Right atrium auricular region (tissue), 2 donors: Measurements from ENCODE around the gene RHBDD2. TPM values are rescaled to one million over a fixed set of nuclear protein-coding genes. Genes with fewer than 3 reads are reported as not detected.

Experiments used
- DNase-seq: peaks from one replicate; pipeline ENCODE4 v3.0.0-alpha.2; 2019; ENCODE audit warnings: low spot score
- H3K27ac ChIP-seq, 2 donors: fragments of 200-600 bp; sonication (generic); 1 replicate in 1 of 2; 2 replicates in 1 of 2; pipeline ENCODE4 v1.5.1; 2016 to 2019
- H3K27me3 ChIP-seq, 2 donors: fragments of 200-600 bp; sonication (generic); one replicate each; pipeline versions ENCODE4 v1.5.1 to v1.6.0; 2017 to 2019
- H3K36me3 ChIP-seq: fragments of 200-600 bp; sonication (generic); one replicate; pipeline ENCODE4 v1.5.1; 2016
- H3K4me1 ChIP-seq, 2 donors: fragments of 200-600 bp; sonication (generic); one replicate each; pipeline versions ENCODE4 v1.5.1 to v1.6.0; 2017 to 2019
- H3K4me3 ChIP-seq, 2 donors: fragments of 200-600 bp; sonication (generic); 1 replicate in 1 of 2; 2 replicates in 1 of 2; pipeline ENCODE4 v1.5.1; 2017 to 2019; ENCODE audit warnings: mild to moderate bottlenecking in 1 of 2, moderate library complexity in 1 of 2
- H3K9me3 ChIP-seq, 2 donors: fragments of 200-600 bp; sonication (generic); one replicate each; pipeline ENCODE4 v1.5.1; 2019
- CTCF ChIP-seq, 2 donors: fragments of 200-600 bp; sonication (generic); IDR thresholded peaks; one replicate each; pipeline ENCODE4 v1.5.1; 2019; ENCODE audit warnings: antibody characterized with exemption in 2 of 2
- microRNA-seq, 2 donors: library from miRNA; unstranded; fragments of <30 nt; microRNA quantifications; one replicate each; pipeline ENCODE4, GENCODE V29; 2016 to 2017; ENCODE audit warnings: borderline number of aligned reads in 2 of 2, borderline replicate concordance in 1 of 2
- total RNA-seq, 2 donors: library from RNA; depleted of rRNA; stranded (reverse); fragments of >200 nt; gene quantifications; one replicate each; pipeline ENCODE4 v1.1.0, GENCODE V29; 2016

RHBDD2 gene
- total RNA-seq, 2 donors from 2014 or later, result 43.5 to 60.0 TPM

GRCh38 chr7:75925717-75926435 is 47.0 kb downstream of the RHBDD2 start:
- peaks cover 7% of the 10 kb centered on the region for H3K36me3 ChIP-seq
- peaks cover 0 to 32% of the 10 kb centered on the region in 2 donors for H3K4me1 ChIP-seq
- no peaks in the 10 kb centered on the region for H3K27me3 ChIP-seq
- no peak for TF ChIP-seq CTCF (IDR thresholded peaks at IDR 0.05)
- no peak for DNase-seq
- no peaks in the 10 kb centered on the region for H3K9me3 ChIP-seq
- no peak overlapping the region for H3K4me3 ChIP-seq
- H3K27ac ChIP-seq, result peak overlapping the region; percentile 29 to 67

GRCh38 chr7:75928568-75928914 is 49.7 kb downstream of the RHBDD2 start:
- Histone ChIP-seq H3K4me3 (no peak overlapping the region), H3K4me1 (peaks cover 0 to 16% of the 10 kb centered on the region in 2 donors), H3K36me3 (peaks cover 7% of the 10 kb centered on the region), H3K27me3 (no peaks in the 10 kb centered on the region), H3K27ac (no peak overlapping the region), H3K9me3 (no peaks in the 10 kb centered on the region)
- no peak for TF ChIP-seq CTCF (IDR thresholded peaks at IDR 0.05)
- DNase-seq, result no peak

DNA sequence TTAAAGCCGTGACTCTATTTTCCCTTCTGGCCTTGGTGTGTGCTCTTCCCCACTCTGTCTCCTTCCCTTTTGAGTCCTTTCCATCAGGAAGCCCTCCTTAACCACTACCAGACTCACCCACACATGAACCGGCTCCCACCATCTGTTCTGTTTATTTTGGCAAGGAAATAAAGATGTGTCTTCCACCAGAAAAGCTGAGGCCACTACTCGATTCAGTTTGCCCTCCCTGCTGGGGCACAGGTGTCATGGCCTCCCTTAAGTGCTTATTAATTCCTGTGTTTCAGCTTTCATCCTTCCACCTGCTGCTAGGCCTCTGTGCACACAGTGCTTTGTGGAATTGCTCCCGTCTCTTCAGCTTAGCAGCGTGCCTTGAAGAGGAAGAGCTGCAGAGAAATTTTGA is 52.8 kb downstream of the RHBDD2 start:
- TF ChIP-seq CTCF (IDR thresholded peaks at IDR 0.05), result no peak
- H3K27ac ChIP-seq, result no peak overlapping the region

DNA sequence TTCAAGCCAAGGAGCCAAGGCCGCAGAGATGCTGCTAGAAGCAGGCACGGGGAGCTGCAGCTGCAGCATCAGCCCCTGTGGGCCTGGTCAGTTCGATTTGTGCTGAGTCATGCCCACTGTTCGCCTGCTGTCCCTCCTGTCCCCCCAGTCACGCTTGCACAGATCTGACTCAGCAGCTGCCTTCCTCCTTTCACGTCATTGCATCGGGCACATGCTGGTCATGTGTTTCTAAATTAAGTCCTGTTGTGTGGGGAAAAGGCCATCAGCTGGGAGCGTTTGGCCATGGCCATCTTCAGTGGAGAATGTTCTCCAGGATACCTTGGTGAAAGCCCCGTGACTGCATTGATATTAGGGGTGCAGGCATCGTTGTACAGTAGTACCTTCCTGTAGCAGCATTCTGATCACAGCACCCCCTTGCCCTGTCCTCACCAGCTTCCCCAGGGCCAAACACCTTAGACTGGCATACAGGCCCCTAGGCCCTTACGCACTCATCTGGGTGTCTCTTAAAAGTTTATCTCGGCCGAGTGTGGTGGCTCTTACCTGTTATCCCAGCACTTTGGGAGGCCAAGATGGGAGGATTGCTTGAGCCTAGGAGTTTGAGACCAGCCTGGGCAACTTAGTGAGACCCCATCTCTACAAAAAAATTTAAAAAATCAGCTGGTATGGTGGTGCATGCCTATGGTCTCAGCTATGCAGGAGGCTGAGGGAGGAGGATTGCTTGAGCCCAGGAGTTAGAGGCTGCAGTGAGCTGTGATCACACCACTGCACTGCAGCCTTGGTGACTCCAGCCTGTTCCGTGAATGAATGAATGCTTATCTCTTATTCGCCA is 59.3 kb downstream of the RHBDD2 start:
- TF ChIP-seq CTCF (IDR thresholded peaks at IDR 0.05), result no peak
- Histone ChIP-seq H3K27ac (peak overlapping the region; percentile 57 to 71), H3K27me3 (no peaks in the 10 kb centered on the region), H3K4me1 (peaks cover 0 to 12% of the 10 kb centered on the region in 2 donors), H3K4me3 (no peak overlapping the region), H3K9me3 (no peaks in the 10 kb centered on the region), H3K36me3 (no peaks in the 10 kb centered on the region)
- DNase-seq, result peak; percentile 84

More for the DNA sequence above, 52.8 kb downstream of the RHBDD2 start:
- no peaks in the 10 kb centered on the region for H3K9me3 ChIP-seq
- H3K36me3 ChIP-seq, result peaks cover 7% of the 10 kb centered on the region
- H3K4me1 ChIP-seq, result no peaks in the 10 kb centered on the region
- DNase-seq, result no peak
- H3K4me3 ChIP-seq, result no peak overlapping the region
- no peaks in the 10 kb centered on the region for H3K27me3 ChIP-seq

Small RNAs within 50 kb of the gene (microRNA-seq; reads per million reads assigned to microRNA genes)
- gene MIR4651, result 0 to 0.71 reads per million in 2 donors

Other genes with a start within 250 kb of the RHBDD2 start
- gene HIP1, start 140.1 kb upstream of the RHBDD2 start, total RNA-seq, result 10 to 100 TPM; 12.2 to 13.6 TPM
- 1 to 10 TPM in 1 of 2 donors, under 1 TPM in 1; 0.93 to 3.3 TPM for gene CCL26, start 106.8 kb upstream of the RHBDD2 start, total RNA-seq
- gene CCL24, start 65.2 kb upstream of the RHBDD2 start, total RNA-seq, result not detected
- gene POR, start 36.1 kb downstream of the RHBDD2 start, total RNA-seq, result 10 to 100 TPM; 53.4 to 85.3 TPM
- 10 to 100 TPM; 35.3 to 50.0 TPM for gene TMEM120A, start 115.6 kb downstream of the RHBDD2 start, total RNA-seq
- 10 to 100 TPM; 17.6 to 40.1 TPM for gene STYXL1, start 169.0 kb downstream of the RHBDD2 start, total RNA-seq
- 100 to 1,000 TPM; 186 to 272 TPM for gene MDH2, start 169.1 kb downstream of the RHBDD2 start, total RNA-seq